IMR-90 (cell line): ENCODE results near the gene FAF2. TPM values are rescaled to one million over a fixed set of nuclear protein-coding genes. Genes with fewer than 3 reads are reported as not detected.

Experiments used
- ATAC-seq: fragments of 200-7000 bp; cut with Tn5 transposase; 2 replicates; pipeline ENCODE4 v1.9.1; 2020; ENCODE audit warnings: low read depth, mild to moderate bottlenecking, moderate library complexity
- BruUV-seq: library from RNA; stranded (reverse); fragments of 400-500 nt; replicated peaks from 2 replicates; lab custom pipeline; 2021; lab: Mats Ljungman, UMichigan
- CTCF ChIA-PET: fragments of 300-600 bp; formaldehyde crosslinking; extraction: SDS; loops from one replicate; lab custom pipeline; 2021; ENCODE audit warnings: antibody characterized with exemption; lab: Yijun Ruan, JAX
- POLR2A ChIA-PET: fragments of 300-600 bp; sonication (Branson Sonifier 250); formaldehyde crosslinking; loops from one replicate; lab custom pipeline; 2022; ENCODE audit warnings: antibody characterized with exemption; ENCODE audit not compliant: unreplicated experiment; lab: Charles Lee
- DNase-seq: peaks from one replicate; pipeline ENCODE4 v3.0.0; 2013
- H2AFZ ChIP-seq: replicated peaks from 2 replicates; pipeline ENCODE3; 2013; ENCODE audit warnings: low read length, mild to moderate bottlenecking; ENCODE audit not compliant: poor library complexity
- H2AK5ac ChIP-seq: 2 replicates; pipeline ENCODE4 v1.6.1; 2013; ENCODE audit warnings: low read depth, low read length, inconsistent platforms
- H2AK9ac ChIP-seq: replicated peaks from 2 replicates; pipeline ENCODE3; 2013; ENCODE audit warnings: mild to moderate bottlenecking, low read depth, low read length, moderate library complexity; ENCODE audit not compliant: poor library complexity
- H2BK120ac ChIP-seq: 2 replicates; pipeline ENCODE4 v1.6.1; 2013; ENCODE audit warnings: low read depth, low read length, inconsistent platforms
- H2BK15ac ChIP-seq: 3 replicates; pipeline ENCODE4 v1.6.1; 2013; ENCODE audit warnings: low read depth, low read length, inconsistent platforms
- H2BK20ac ChIP-seq: 2 replicates; pipeline ENCODE4 v1.6.1; 2013; ENCODE audit warnings: low read depth, mild to moderate bottlenecking, inconsistent platforms, low read length, moderate library complexity
- H2BK5ac ChIP-seq: 2 replicates; pipeline ENCODE4 v1.6.1; 2013; ENCODE audit warnings: mild to moderate bottlenecking, low read depth, low read length, inconsistent platforms; ENCODE audit not compliant: poor library complexity, severe bottlenecking
- H3K14ac ChIP-seq: replicated peaks from 2 replicates; pipeline ENCODE4 v1.6.1; 2013; ENCODE audit warnings: low read depth, low read length, inconsistent platforms
- H3K18ac ChIP-seq: 2 replicates; pipeline ENCODE4 v1.6.1; 2013; ENCODE audit warnings: low read depth, low read length, control low read depth
- H3K23ac ChIP-seq: 2 replicates; pipeline ENCODE4 v1.6.1; 2013; ENCODE audit warnings: low read depth, low read length, inconsistent platforms
- H3K27ac ChIP-seq: 2 replicates; pipeline ENCODE4 v1.5.1; 2013; ENCODE audit warnings: mild to moderate bottlenecking, control low read depth, low read length; ENCODE audit not compliant: insufficient read depth
- H3K27me3 ChIP-seq: 2 replicates; pipeline ENCODE4 v1.6.1; 2013; ENCODE audit warnings: low read length; ENCODE audit not compliant: control insufficient read depth, insufficient read depth
- H3K36me3 ChIP-seq: 2 replicates; pipeline ENCODE4 v1.6.1; 2013; ENCODE audit warnings: low read length, mixed read lengths; ENCODE audit not compliant: control insufficient read depth, insufficient read depth
- H3K4ac ChIP-seq: 2 replicates; pipeline ENCODE4 v1.6.1; 2013; ENCODE audit warnings: low read depth, low read length, inconsistent platforms
- H3K4me1 ChIP-seq: 2 replicates; pipeline ENCODE4 v1.6.1; 2013; ENCODE audit warnings: low read length, mixed read lengths; ENCODE audit not compliant: control insufficient read depth, insufficient read depth
- H3K4me2 ChIP-seq: 2 replicates; pipeline ENCODE4 v1.6.1; 2013; ENCODE audit warnings: low read depth, mild to moderate bottlenecking, control low read depth, low read length, moderate library complexity
- H3K4me3 ChIP-seq: 2 replicates; pipeline ENCODE4 v1.5.1; 2013; ENCODE audit warnings: low read depth, mild to moderate bottlenecking, control low read depth, low read length, moderate library complexity; ENCODE audit not compliant: insufficient read depth
- H3K56ac ChIP-seq: 2 replicates; pipeline ENCODE4 v1.6.1; 2013; ENCODE audit warnings: low read length, inconsistent platforms; ENCODE audit not compliant: insufficient read depth; ENCODE audit errors: extremely low read depth
- H3K79me1 ChIP-seq, 2 experiments: 2 replicates each; pipeline ENCODE4 v1.6.1; 2013; ENCODE audit warnings: low read length in 2 of 2, inconsistent platforms in 1 of 2, low read depth in 1 of 2
- H3K9ac ChIP-seq: 2 replicates; pipeline ENCODE4 v1.6.1; 2013; ENCODE audit warnings: low read depth, low read length, control low read depth
- H3K9me1 ChIP-seq: 2 replicates; pipeline ENCODE4 v1.6.1; 2013; ENCODE audit warnings: low read length, inconsistent platforms; ENCODE audit not compliant: insufficient read depth
- H3K9me3 ChIP-seq: 2 replicates; pipeline ENCODE4 v1.6.1; 2013; ENCODE audit warnings: low read length; ENCODE audit not compliant: control insufficient read depth, insufficient read depth
- H4K20me1 ChIP-seq: 2 replicates; pipeline ENCODE4 v1.6.1; 2013; ENCODE audit warnings: low read length, inconsistent platforms; ENCODE audit not compliant: insufficient read depth
- H4K5ac ChIP-seq: 2 replicates; pipeline ENCODE4 v1.6.1; 2013; ENCODE audit warnings: mild to moderate bottlenecking, low read depth, low read length, control low read depth
- H4K8ac ChIP-seq, 2 experiments: 2 replicates each; pipeline ENCODE4 v1.6.1; 2013; ENCODE audit warnings: low read depth in 2 of 2, low read length in 2 of 2, control low read depth in 1 of 2, inconsistent platforms in 1 of 2
- H4K91ac ChIP-seq: 2 replicates; pipeline ENCODE4 v1.6.1; 2013; ENCODE audit warnings: low read depth, low read length, inconsistent platforms; ENCODE audit not compliant: insufficient read depth
- CEBPB ChIP-seq: IDR thresholded peaks from 2 replicates; pipeline ENCODE4 v1.6.1; 2012; ENCODE audit warnings: low read depth, low read length, improper control_type of control experiment
- CHD1 ChIP-seq: IDR thresholded peaks from 2 replicates; pipeline ENCODE4 v1.6.1; 2012; ENCODE audit warnings: low read depth, low read length, improper control_type of control experiment
- FOS ChIP-seq: fragments of 150-350 bp; IDR thresholded peaks from 2 replicates; pipeline ENCODE4 v1.6.1; 2016; ENCODE audit warnings: low read depth, low read length
- MAFK ChIP-seq: IDR thresholded peaks from 2 replicates; pipeline ENCODE4 v1.6.1; 2012; ENCODE audit warnings: low read depth, low read length, improper control_type of control experiment
- MAZ ChIP-seq: IDR thresholded peaks from 2 replicates; pipeline ENCODE4 v1.6.1; 2012; ENCODE audit warnings: low read depth, mild to moderate bottlenecking, low read length, improper control_type of control experiment, moderate library complexity, borderline replicate concordance
- MXI1 ChIP-seq: IDR thresholded peaks from 2 replicates; pipeline ENCODE4 v1.6.1; 2012; ENCODE audit warnings: low read depth, mild to moderate bottlenecking, low read length, moderate library complexity, borderline replicate concordance
- POLR2A ChIP-seq: IDR thresholded peaks from 2 replicates; pipeline ENCODE4 v1.6.1; 2012; ENCODE audit warnings: mild to moderate bottlenecking, low read depth, low read length
- RCOR1 ChIP-seq: IDR thresholded peaks from 2 replicates; pipeline ENCODE4 v1.6.1; 2012; ENCODE audit warnings: mild to moderate bottlenecking, low read length, improper control_type of control experiment; ENCODE audit not compliant: insufficient replicate concordance
- RFX5 ChIP-seq: IDR thresholded peaks from 2 replicates; pipeline ENCODE4 v1.8.0; 2012; ENCODE audit warnings: low read depth, mild to moderate bottlenecking, low read length, moderate library complexity
- SMC3 ChIP-seq: fragments of 150-350 bp; IDR thresholded peaks from 2 replicates; pipeline ENCODE4 v1.6.1; 2016; ENCODE audit warnings: low read depth, mild to moderate bottlenecking, antibody characterized with exemption, low read length, moderate library complexity
- whole genome bisulfite sequencing, 2 experiments: methylation state at CpG; one replicate each; pipeline versions ENCODE4 v1.1.5 to v1.1.7; 2013; ENCODE audit warnings: missing lambda C conversion rate in 2 of 2; ENCODE audit not compliant: insufficient read length in 1 of 2; ENCODE audit errors: extremely low coverage in 2 of 2; 5-methylcytosine and 5-hydroxymethylcytosine counted together
- dilution Hi-C: fragments of 300-500 bp; cut with HindIII; formaldehyde crosslinking; loops from one replicate; pipeline ENCODE4 v1.14.3; 2018; ENCODE audit warnings: low sequenced_read_pairs; ENCODE audit not compliant: unreplicated experiment
- in situ Hi-C: fragments of 300-500 bp; cut with MboI; formaldehyde crosslinking; loops from 3 replicates; pipeline ENCODE4 v1.14.3; 2019; ENCODE audit warnings: low sequenced_read_pairs, inconsistent platforms, mixed read lengths
- intact Hi-C: fragments of 100-400 bp; cut with micrococcal nuclease; formaldehyde crosslinking; loops from 2 replicates; pipeline ENCODE4 v1.10.0; 2022
- polyA plus RNA-seq, 3 experiments: library from polyadenylated mRNA; depleted of rRNA; stranded (reverse); fragments of >200 nt; gene quantifications; 2 replicates each; pipeline ENCODE4 v1.2.3, GENCODE V29; 2012; ENCODE audit warnings: low replicate concordance in 1 of 3
- total RNA-seq: library from RNA; depleted of rRNA; stranded (reverse); fragments of >200 nt; gene quantifications from 2 replicates; pipeline ENCODE4 v1.2.3, GENCODE V29; 2012

The FAF2 gene
- total and polyA plus RNA-seq, 2 of the 4 experiments (the other 2 are of a cell fraction): 32.9 to 47.0 TPM

- Histone ChIP-seq H3K4me2 (no peak overlapping the region), H2BK15ac (no peak overlapping the region), H2BK5ac (no peak overlapping the region), H3K9me1 (peaks cover 3% of the 10 kb centered on the region), H3K9me3 (no peaks in the 10 kb centered on the region), H3K27me3 (no peaks in the 10 kb centered on the region), H3K9ac (no peak overlapping the region), H2BK20ac (peak overlapping the region; percentile 18; the same call in 1 of the 2 replicates), H2AK9ac (no peak overlapping the region), H3K4me3 (no peak overlapping the region), H3K4me1 (peaks cover 11% of the 10 kb centered on the region; the same call in 1 of the 2 replicates), H3K23ac (0 out of 2 replicates have a peak overlapping the region, but pooled peaks have one; percentile 33), H2AK5ac (no peak overlapping the region), H2AFZ (no peak overlapping the region), H4K8ac (no peak overlapping the region), H2BK120ac (no peak overlapping the region), H3K56ac (no peak overlapping the region), H3K27ac (peak overlapping the region; percentile 55; the same call in 1 of the 2 replicates), H4K5ac (no peak overlapping the region), H3K18ac (no peak overlapping the region), H4K20me1 (peaks cover 3% of the 10 kb centered on the region; the same call in 1 of the 2 replicates), H3K14ac (0 out of 2 replicates have a peak overlapping the region, but pooled peaks have one; percentile 15), H3K4ac (no peak overlapping the region), H4K91ac (no peak overlapping the region; the same call in 1 of the 2 replicates), H3K36me3 (peaks cover 38% of the 10 kb centered on the region), H3K79me1 (peaks cover 9 to 36% of the 10 kb centered on the region in 2 experiments; a peak in 3 of 4 replicates)
- WGBS, 2 experiments: no CpG with 5 or more reads among the region's 3 CpGs
- no TSS peak for BruUV-seq
- in situ Hi-C loops: no loop called here
- TF ChIP-seq MAFK: no peak
- no peak for TF ChIP-seq CHD1
- no peak for TF ChIP-seq MAZ
- TF ChIP-seq MXI1: no peak
- no peak for TF ChIP-seq POLR2A
- no peak for TF ChIP-seq CEBPB
- TF ChIP-seq RCOR1: no peak
- TF ChIP-seq FOS: no peak
- TF ChIP-seq SMC3: no peak
- no peak for TF ChIP-seq RFX5
- CTCF ChIA-PET: no interaction called here
- ATAC-seq (no peak), DNase-seq (peak; percentile 21)
- intact Hi-C loops: loop anchor here (2.0 kb wide), 1 partner anchor 84 kb away; the partner anchor contains the start of gene CLTB
- POLR2A ChIA-PET: no interaction called here
- dilution Hi-C loops: no loop called here
These were observed 52.3 kb downstream of the FAF2 start for GRCh38 chr5:176500511-176500910.
